ENCODE data around the gene RREB1.

DNA sequence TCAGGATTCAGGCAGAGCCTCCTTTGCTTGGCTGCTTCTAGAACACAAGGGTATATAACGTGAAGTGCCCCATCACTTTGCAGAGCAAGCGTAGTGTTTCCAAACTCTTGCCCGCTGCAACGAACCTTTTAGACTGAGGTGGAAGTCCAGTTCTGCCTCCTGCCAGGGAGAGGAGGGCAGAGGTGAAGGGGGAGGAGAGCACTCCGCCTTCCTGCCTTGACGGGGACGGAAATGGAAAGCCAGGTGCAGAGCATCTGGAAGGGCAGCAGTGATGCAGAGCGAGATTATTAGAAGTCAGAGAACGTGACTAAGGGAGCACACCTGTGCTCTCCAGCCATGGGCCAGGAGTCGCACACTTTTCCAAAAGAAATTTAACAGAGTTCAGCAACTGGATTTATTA lies 63.4 kb downstream of the RREB1 start:
- TF ChIP-seq, protein P1, sequence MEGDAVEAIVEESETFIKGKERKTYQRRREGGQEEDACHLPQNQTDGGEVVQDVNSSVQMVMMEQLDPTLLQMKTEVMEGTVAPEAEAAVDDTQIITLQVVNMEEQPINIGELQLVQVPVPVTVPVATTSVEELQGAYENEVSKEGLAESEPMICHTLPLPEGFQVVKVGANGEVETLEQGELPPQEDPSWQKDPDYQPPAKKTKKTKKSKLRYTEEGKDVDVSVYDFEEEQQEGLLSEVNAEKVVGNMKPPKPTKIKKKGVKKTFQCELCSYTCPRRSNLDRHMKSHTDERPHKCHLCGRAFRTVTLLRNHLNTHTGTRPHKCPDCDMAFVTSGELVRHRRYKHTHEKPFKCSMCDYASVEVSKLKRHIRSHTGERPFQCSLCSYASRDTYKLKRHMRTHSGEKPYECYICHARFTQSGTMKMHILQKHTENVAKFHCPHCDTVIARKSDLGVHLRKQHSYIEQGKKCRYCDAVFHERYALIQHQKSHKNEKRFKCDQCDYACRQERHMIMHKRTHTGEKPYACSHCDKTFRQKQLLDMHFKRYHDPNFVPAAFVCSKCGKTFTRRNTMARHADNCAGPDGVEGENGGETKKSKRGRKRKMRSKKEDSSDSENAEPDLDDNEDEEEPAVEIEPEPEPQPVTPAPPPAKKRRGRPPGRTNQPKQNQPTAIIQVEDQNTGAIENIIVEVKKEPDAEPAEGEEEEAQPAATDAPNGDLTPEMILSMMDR (conservative IDR thresholded peaks at IDR 0.05; ENCODE audit: low read depth in 2 of 2), result no peak
- TF ChIP-seq, protein P2, sequence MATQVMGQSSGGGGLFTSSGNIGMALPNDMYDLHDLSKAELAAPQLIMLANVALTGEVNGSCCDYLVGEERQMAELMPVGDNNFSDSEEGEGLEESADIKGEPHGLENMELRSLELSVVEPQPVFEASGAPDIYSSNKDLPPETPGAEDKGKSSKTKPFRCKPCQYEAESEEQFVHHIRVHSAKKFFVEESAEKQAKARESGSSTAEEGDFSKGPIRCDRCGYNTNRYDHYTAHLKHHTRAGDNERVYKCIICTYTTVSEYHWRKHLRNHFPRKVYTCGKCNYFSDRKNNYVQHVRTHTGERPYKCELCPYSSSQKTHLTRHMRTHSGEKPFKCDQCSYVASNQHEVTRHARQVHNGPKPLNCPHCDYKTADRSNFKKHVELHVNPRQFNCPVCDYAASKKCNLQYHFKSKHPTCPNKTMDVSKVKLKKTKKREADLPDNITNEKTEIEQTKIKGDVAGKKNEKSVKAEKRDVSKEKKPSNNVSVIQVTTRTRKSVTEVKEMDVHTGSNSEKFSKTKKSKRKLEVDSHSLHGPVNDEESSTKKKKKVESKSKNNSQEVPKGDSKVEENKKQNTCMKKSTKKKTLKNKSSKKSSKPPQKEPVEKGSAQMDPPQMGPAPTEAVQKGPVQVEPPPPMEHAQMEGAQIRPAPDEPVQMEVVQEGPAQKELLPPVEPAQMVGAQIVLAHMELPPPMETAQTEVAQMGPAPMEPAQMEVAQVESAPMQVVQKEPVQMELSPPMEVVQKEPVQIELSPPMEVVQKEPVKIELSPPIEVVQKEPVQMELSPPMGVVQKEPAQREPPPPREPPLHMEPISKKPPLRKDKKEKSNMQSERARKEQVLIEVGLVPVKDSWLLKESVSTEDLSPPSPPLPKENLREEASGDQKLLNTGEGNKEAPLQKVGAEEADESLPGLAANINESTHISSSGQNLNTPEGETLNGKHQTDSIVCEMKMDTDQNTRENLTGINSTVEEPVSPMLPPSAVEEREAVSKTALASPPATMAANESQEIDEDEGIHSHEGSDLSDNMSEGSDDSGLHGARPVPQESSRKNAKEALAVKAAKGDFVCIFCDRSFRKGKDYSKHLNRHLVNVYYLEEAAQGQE (IDR thresholded peaks at IDR 0.05; ENCODE audit: unreplicated experiment), result no peak

Data from GM23338 (cell line).